Measurements from ENCODE around the gene ADARB2.

ADARB2 gene

GRCh38 chr10:1422275-1422674 lies 315.1 kb downstream of the ADARB2 start:
- H3K14ac ChIP-seq (ENCODE audit: low read length), result no peak overlapping the region
- no peak overlapping the region for H2BK12ac ChIP-seq (ENCODE audit: low read length)
- peak overlapping the region; percentile 9 for H3K9ac ChIP-seq (ENCODE audit: low read depth, low read length, poor library complexity)
- no peak overlapping the region for H2AFZ ChIP-seq (ENCODE audit: low read length)
- H3K23ac ChIP-seq (ENCODE audit: low read depth, low read length, poor library complexity), result peak overlapping the region; percentile 38
- no CpG with 5 or more reads among the region's 8 CpGs for WGBS, 2 donors (ENCODE audit: extremely low coverage in 2 of 2, insufficient read length in 2 of 2, insufficient replicate concordance in 1 of 2)
- no peaks in the 10 kb centered on the region for H3K9me3 ChIP-seq (replicated peaks in 1 of 2; ENCODE audit: control insufficient read depth in 2 of 2, insufficient read depth in 1 of 2, low read depth in 1 of 2, low read length in 2 of 2)
- no peak overlapping the region for H2BK5ac ChIP-seq (ENCODE audit: low read length)
- no peak overlapping the region for H3K18ac ChIP-seq (ENCODE audit: low read length)
- H2AK5ac ChIP-seq (ENCODE audit: low read depth, low read length), result no peak overlapping the region
- no peaks in the 10 kb centered on the region for H3K36me3 ChIP-seq (replicated peaks in 1 of 2; ENCODE audit: control insufficient read depth in 2 of 2, insufficient read depth in 2 of 2, low read length in 2 of 2)
- no peak overlapping the region for H3K4ac ChIP-seq (ENCODE audit: low read length)
- DNase-seq (ENCODE audit: low spot score), result no peak
- peaks cover 0 to 5% (median 2%) of the 10 kb centered on the region in 3 experiments for H3K27me3 ChIP-seq (ENCODE audit: control insufficient read depth in 3 of 3, insufficient read depth in 3 of 3, low read depth in 1 of 3, low read length in 3 of 3)
- H2BK15ac ChIP-seq (ENCODE audit: low read length), result no peak overlapping the region
- H3K4me2 ChIP-seq (ENCODE audit: insufficient read depth, low read length, poor library complexity, severe bottlenecking), result no peak overlapping the region
- no peak overlapping the region for H4K8ac ChIP-seq (ENCODE audit: low read depth, low read length)
- H4K91ac ChIP-seq (ENCODE audit: low read depth, low read length, poor library complexity), result no peak overlapping the region
- no peak overlapping the region for H2BK120ac ChIP-seq (ENCODE audit: low read depth, low read length)
- H3K79me1 ChIP-seq (ENCODE audit: low read depth, low read length), result no peaks in the 10 kb centered on the region
- no peak overlapping the region for H3K27ac ChIP-seq (replicated peaks; ENCODE audit: low read length)
- H3K4me1 ChIP-seq (ENCODE audit: control insufficient read depth in 2 of 2, insufficient read depth in 1 of 2, low read depth in 1 of 2, low read length in 2 of 2), result peaks cover 0 to 2% of the 10 kb centered on the region in 2 donors
- no peak overlapping the region for H3K4me3 ChIP-seq (ENCODE audit: low read length in 2 of 2)

- peaks cover 0 to 5% (median 2%) of the 10 kb centered on the region in 3 experiments for H3K27me3 ChIP-seq (ENCODE audit: control insufficient read depth in 3 of 3, insufficient read depth in 3 of 3, low read depth in 1 of 3, low read length in 3 of 3)
- H3K14ac ChIP-seq (ENCODE audit: low read length), result no peak overlapping the region
- H3K4ac ChIP-seq (ENCODE audit: low read length), result no peak overlapping the region
- peak overlapping the region in 1 of 2 donors; percentile 71 for H3K4me3 ChIP-seq (ENCODE audit: low read length in 2 of 2)
- H2AFZ ChIP-seq (ENCODE audit: low read length), result peak overlapping the region; percentile 80
- WGBS, 2 donors (ENCODE audit: extremely low coverage in 2 of 2, insufficient read length in 2 of 2, insufficient replicate concordance in 1 of 2), result no CpG with 5 or more reads among the region's 25 CpGs
- H3K9ac ChIP-seq (ENCODE audit: low read depth, low read length, poor library complexity), result no peak overlapping the region
- H3K27ac ChIP-seq (replicated peaks; ENCODE audit: low read length), result no peak overlapping the region
- DNase-seq (ENCODE audit: low spot score), result peak; percentile 77
- H3K36me3 ChIP-seq (replicated peaks in 1 of 2; ENCODE audit: control insufficient read depth in 2 of 2, insufficient read depth in 2 of 2, low read length in 2 of 2), result no peaks in the 10 kb centered on the region
- H2AK5ac ChIP-seq (ENCODE audit: low read depth, low read length), result no peak overlapping the region
- no peak overlapping the region for H4K8ac ChIP-seq (ENCODE audit: low read depth, low read length)
- H2BK120ac ChIP-seq (ENCODE audit: low read depth, low read length), result no peak overlapping the region
- H2BK15ac ChIP-seq (ENCODE audit: low read length), result no peak overlapping the region
- no peak overlapping the region for H2BK5ac ChIP-seq (ENCODE audit: low read length)
- H3K4me2 ChIP-seq (ENCODE audit: insufficient read depth, low read length, poor library complexity, severe bottlenecking), result peak overlapping the region; percentile 72
- H3K9me3 ChIP-seq (replicated peaks in 1 of 2; ENCODE audit: control insufficient read depth in 2 of 2, insufficient read depth in 1 of 2, low read depth in 1 of 2, low read length in 2 of 2), result no peaks in the 10 kb centered on the region
- peak overlapping the region; percentile 32 for H3K18ac ChIP-seq (ENCODE audit: low read length)
- no peak overlapping the region for H2BK12ac ChIP-seq (ENCODE audit: low read length)
- H4K91ac ChIP-seq (ENCODE audit: low read depth, low read length, poor library complexity), result no peak overlapping the region
- H3K23ac ChIP-seq (ENCODE audit: low read depth, low read length, poor library complexity), result no peak overlapping the region
- H3K79me1 ChIP-seq (ENCODE audit: low read depth, low read length), result no peaks in the 10 kb centered on the region
- H3K4me1 ChIP-seq (ENCODE audit: control insufficient read depth in 2 of 2, insufficient read depth in 1 of 2, low read depth in 1 of 2, low read length in 2 of 2), result peaks cover 0 to 2% of the 10 kb centered on the region in 2 donors
Observed at GRCh38 chr10:1420661-1421362, 316.5 kb downstream of the ADARB2 start.

GRCh38 chr10:1419796-1420610 lies 317.3 kb downstream of the ADARB2 start:
- peaks cover 0 to 2% of the 10 kb centered on the region in 2 donors for H3K4me1 ChIP-seq (ENCODE audit: control insufficient read depth in 2 of 2, insufficient read depth in 1 of 2, low read depth in 1 of 2, low read length in 2 of 2)
- H4K8ac ChIP-seq (ENCODE audit: low read depth, low read length), result no peak overlapping the region
- H2BK5ac ChIP-seq (ENCODE audit: low read length), result no peak overlapping the region
- no peak overlapping the region for H3K18ac ChIP-seq (ENCODE audit: low read length)
- DNase-seq (ENCODE audit: low spot score), result no peak
- no peak overlapping the region for H3K9ac ChIP-seq (ENCODE audit: low read depth, low read length, poor library complexity)
- no peak overlapping the region for H3K4me3 ChIP-seq (ENCODE audit: low read length in 2 of 2)
- no peak overlapping the region for H3K14ac ChIP-seq (ENCODE audit: low read length)
- H3K27ac ChIP-seq (replicated peaks; ENCODE audit: low read length), result no peak overlapping the region
- peak overlapping the region; percentile 72 for H3K4me2 ChIP-seq (ENCODE audit: insufficient read depth, low read length, poor library complexity, severe bottlenecking)
- H2AK5ac ChIP-seq (ENCODE audit: low read depth, low read length), result no peak overlapping the region
- H3K4ac ChIP-seq (ENCODE audit: low read length), result no peak overlapping the region
- no peak overlapping the region for H2BK12ac ChIP-seq (ENCODE audit: low read length)
- H3K27me3 ChIP-seq (ENCODE audit: control insufficient read depth in 3 of 3, insufficient read depth in 3 of 3, low read depth in 1 of 3, low read length in 3 of 3), result peaks cover 0 to 5% (median 2%) of the 10 kb centered on the region in 3 experiments
- H2AFZ ChIP-seq (ENCODE audit: low read length), result peak overlapping the region; percentile 80
- no peaks in the 10 kb centered on the region for H3K79me1 ChIP-seq (ENCODE audit: low read depth, low read length)
- H3K9me3 ChIP-seq (replicated peaks in 1 of 2; ENCODE audit: control insufficient read depth in 2 of 2, insufficient read depth in 1 of 2, low read depth in 1 of 2, low read length in 2 of 2), result no peaks in the 10 kb centered on the region
- H3K36me3 ChIP-seq (replicated peaks in 1 of 2; ENCODE audit: control insufficient read depth in 2 of 2, insufficient read depth in 2 of 2, low read length in 2 of 2), result no peaks in the 10 kb centered on the region
- no CpG with 5 or more reads among the region's 9 CpGs for WGBS, 2 donors (ENCODE audit: extremely low coverage in 2 of 2, insufficient read length in 2 of 2, insufficient replicate concordance in 1 of 2)
- H3K23ac ChIP-seq (ENCODE audit: low read depth, low read length, poor library complexity), result no peak overlapping the region
- no peak overlapping the region for H4K91ac ChIP-seq (ENCODE audit: low read depth, low read length, poor library complexity)
- no peak overlapping the region for H2BK15ac ChIP-seq (ENCODE audit: low read length)
- no peak overlapping the region for H2BK120ac ChIP-seq (ENCODE audit: low read depth, low read length)

GRCh38 chr10:1418031-1418550 lies 319.2 kb downstream of the ADARB2 start:
- no peaks in the 10 kb centered on the region for H3K36me3 ChIP-seq (replicated peaks in 1 of 2; ENCODE audit: control insufficient read depth in 2 of 2, insufficient read depth in 2 of 2, low read length in 2 of 2)
- peaks cover 0 to 5% (median 2%) of the 10 kb centered on the region in 3 experiments for H3K27me3 ChIP-seq (ENCODE audit: control insufficient read depth in 3 of 3, insufficient read depth in 3 of 3, low read depth in 1 of 3, low read length in 3 of 3)
- no peak overlapping the region for H3K4me3 ChIP-seq (ENCODE audit: low read length in 2 of 2)
- H3K14ac ChIP-seq (ENCODE audit: low read length), result no peak overlapping the region
- H2BK12ac ChIP-seq (ENCODE audit: low read length), result no peak overlapping the region
- H3K9ac ChIP-seq (ENCODE audit: low read depth, low read length, poor library complexity), result no peak overlapping the region
- H3K4me1 ChIP-seq (ENCODE audit: control insufficient read depth in 2 of 2, insufficient read depth in 1 of 2, low read depth in 1 of 2, low read length in 2 of 2), result peaks cover 0 to 2% of the 10 kb centered on the region in 2 donors
- H2BK120ac ChIP-seq (ENCODE audit: low read depth, low read length), result no peak overlapping the region
- H2BK15ac ChIP-seq (ENCODE audit: low read length), result no peak overlapping the region
- H3K18ac ChIP-seq (ENCODE audit: low read length), result no peak overlapping the region
- H3K79me1 ChIP-seq (ENCODE audit: low read depth, low read length), result no peaks in the 10 kb centered on the region
- no peak overlapping the region for H2BK5ac ChIP-seq (ENCODE audit: low read length)
- no peak overlapping the region for H4K91ac ChIP-seq (ENCODE audit: low read depth, low read length, poor library complexity)
- H3K9me3 ChIP-seq (replicated peaks in 1 of 2; ENCODE audit: control insufficient read depth in 2 of 2, insufficient read depth in 1 of 2, low read depth in 1 of 2, low read length in 2 of 2), result no peaks in the 10 kb centered on the region
- no CpG with 5 or more reads among the region's 17 CpGs for WGBS, 2 donors (ENCODE audit: extremely low coverage in 2 of 2, insufficient read length in 2 of 2, insufficient replicate concordance in 1 of 2)
- H2AFZ ChIP-seq (ENCODE audit: low read length), result no peak overlapping the region
- no peak overlapping the region for H3K4me2 ChIP-seq (ENCODE audit: insufficient read depth, low read length, poor library complexity, severe bottlenecking)
- H4K8ac ChIP-seq (ENCODE audit: low read depth, low read length), result no peak overlapping the region
- no peak overlapping the region for H3K23ac ChIP-seq (ENCODE audit: low read depth, low read length, poor library complexity)
- no peak for DNase-seq (ENCODE audit: low spot score)
- no peak overlapping the region for H3K4ac ChIP-seq (ENCODE audit: low read length)
- no peak overlapping the region for H2AK5ac ChIP-seq (ENCODE audit: low read depth, low read length)
- no peak overlapping the region for H3K27ac ChIP-seq (replicated peaks; ENCODE audit: low read length)
